Measurements from ENCODE around the gene PTDSS2. TPM values are rescaled to one million over a fixed set of nuclear protein-coding genes. Genes with fewer than 3 reads are reported as not detected.

PTDSS2 gene
- polyA plus RNA-seq, 2 of the 4 experiments (the other 2 are of a cell fraction), result 23.4 to 38.9 TPM

GRCh38 chr11:420054-420910, 29.8 kb upstream of the PTDSS2 start:
- TF ChIP-seq JUNB (IDR thresholded peaks at IDR 0.05), result no peak
- no peak for TF ChIP-seq POLR2A (IDR thresholded peaks at IDR 0.05; ENCODE audit: low read length)
- no peak for TF ChIP-seq FOXS1 (CRISPR knock-in tag; IDR thresholded peaks at IDR 0.05)
- no peak for TF ChIP-seq RARB (CRISPR knock-in tag; IDR thresholded peaks at IDR 0.05)
- TF ChIP-seq HMGXB4 (CRISPR knock-in tag; IDR thresholded peaks at IDR 0.05; ENCODE audit: borderline replicate concordance), result no peak
- no peak for TF ChIP-seq HOXA7 (CRISPR knock-in tag; IDR thresholded peaks at IDR 0.05)
- no peak for TF ChIP-seq RCOR1 (IDR thresholded peaks at IDR 0.05; ENCODE audit: low read depth, low read length)
- no peak for TF ChIP-seq EP300 (IDR thresholded peaks at IDR 0.05)
- TF ChIP-seq NR3C1 (IDR thresholded peaks at IDR 0.05), result no peak
- TF ChIP-seq JUN (IDR thresholded peaks at IDR 0.05), result no peak
- no peak for TF ChIP-seq RFX5 (IDR thresholded peaks at IDR 0.05)
- TF ChIP-seq HOXB13 (CRISPR knock-in tag; IDR thresholded peaks at IDR 0.05; ENCODE audit: low read depth), result no peak
- no peak for TF ChIP-seq RAD21 (conservative IDR thresholded peaks at IDR 0.05 in 1 of 2, IDR thresholded peaks at IDR 0.05 in 1 of 2)
- TF ChIP-seq CBX2 (IDR thresholded peaks at IDR 0.05; ENCODE audit: borderline replicate concordance, low read depth), result no peak
- POLR2A ChIA-PET, result no interaction called here
- no peak overlapping the region for H3K27ac ChIP-seq
- no peak for FAIRE-seq
- no peaks in the 10 kb centered on the region for H3K9me3 ChIP-seq
- ATAC-seq, result no peak
- DNase-seq (ENCODE audit: low read depth in 1 of 2, low spot score in 1 of 2), result no peak
- 90% methylated on average over 53 of the region's 71 CpGs for WGBS (ENCODE audit: missing lambda C conversion rate)
- CTCF ChIA-PET, result interaction anchor here (0.8 to 1.5 kb wide), 2 partner anchors 28 to 99 kb away, joined by 3 to 5 read pairs; no protein-coding TSS in a partner anchor
- no peak overlapping the region for H3K4me2 ChIP-seq
- H3K4me1 ChIP-seq, result peaks cover 4% of the 10 kb centered on the region; the same call in 1 of the 3 replicates
- no peak overlapping the region for H3K4me3 ChIP-seq

- H3K9me3 ChIP-seq, result no peaks in the 10 kb centered on the region
- H3K4me1 ChIP-seq, result peaks cover 4% of the 10 kb centered on the region; the same call in 1 of the 3 replicates
- ChIA-PET CTCF (interaction anchor here (0.9 to 1.5 kb wide), 2 partner anchors 19 to 28 kb away, joined by 3 to 5 read pairs; no protein-coding TSS in a partner anchor), POLR2A (no interaction called here)
- ATAC-seq, result no peak
- no peak overlapping the region for H3K4me2 ChIP-seq
- no peak for TF ChIP-seq KDM1A (IDR thresholded peaks at IDR 0.05; ENCODE audit: low read depth)
- no peak for TF ChIP-seq REST (IDR thresholded peaks at IDR 0.05)
- no peak for FAIRE-seq
- WGBS (ENCODE audit: missing lambda C conversion rate), result 92% methylated on average over 9 of the region's 21 CpGs
- DNase-seq (ENCODE audit: low read depth in 1 of 2, low spot score in 1 of 2), result no peak
- H3K27ac ChIP-seq, result no peak overlapping the region
- H3K4me3 ChIP-seq, result no peak overlapping the region
Measured at GRCh38 chr11:420911-421321, 29.2 kb upstream of the PTDSS2 start.

- FAIRE-seq, result no peak
Measured at GRCh38 chr11:422249-422656, 27.8 kb upstream of the PTDSS2 start.

More at GRCh38 chr11:422249-422656, 27.8 kb upstream of the PTDSS2 start:
- WGBS (ENCODE audit: missing lambda C conversion rate), result 66% methylated on average over 10 of the region's 10 CpGs
- ChIA-PET POLR2A (interaction anchor here (1.1 kb wide), 1 partner anchor 26 kb away, joined by 3 read pairs; no protein-coding TSS in a partner anchor), CTCF (interaction anchor here (1.0 to 3.4 kb wide), 4 partner anchors 15 to 117 kb away, joined by 3 to 8 read pairs (median 6); no protein-coding TSS in a partner anchor)
- no peaks in the 10 kb centered on the region for H3K9me3 ChIP-seq
- DNase-seq (ENCODE audit: low read depth in 1 of 2, low spot score in 1 of 2) (no peak), ATAC-seq (peak; percentile 16 to 20; a peak in 2 of 6 replicates)
- no peak overlapping the region for H3K4me3 ChIP-seq
- no peak overlapping the region for H3K27ac ChIP-seq
- no peak for TF ChIP-seq EHF (CRISPR knock-in tag; IDR thresholded peaks at IDR 0.05)
- TF ChIP-seq BCL3 (IDR thresholded peaks at IDR 0.05), result no peak
- TF ChIP-seq TFCP2L1 (CRISPR knock-in tag; IDR thresholded peaks at IDR 0.05), result no peak
- TF ChIP-seq RARB (CRISPR knock-in tag; IDR thresholded peaks at IDR 0.05), result no peak
- no peak for TF ChIP-seq ZFP36 (IDR thresholded peaks at IDR 0.05; ENCODE audit: borderline replicate concordance, partially characterized antibody)
- no peak overlapping the region for H3K4me2 ChIP-seq
- H3K4me1 ChIP-seq, result peaks cover 1% of the 10 kb centered on the region; the same call in 1 of the 3 replicates
